CD4-positive, alpha-beta memory T cell (primary cell): ENCODE results near the gene CGB3. TPM values are rescaled to one million over a fixed set of nuclear protein-coding genes. Genes with fewer than 3 reads are reported as not detected.
A peak's percentile ranks its signal among the peaks of the same experiment; 100 is the strongest.

Experiments used
- CTCF ChIA-PET: fragments of 350-600 bp; sonication (Branson Sonifier 250); formaldehyde crosslinking; loops from one replicate; lab custom pipeline; 2021; ENCODE audit warnings: inconsistent platforms; ENCODE audit not compliant: partially characterized antibody; lab: Charles Lee
- POLR2A ChIA-PET: fragments of 350-600 bp; sonication (Branson Sonifier 250); formaldehyde crosslinking; loops from one replicate; lab custom pipeline; 2021; ENCODE audit not compliant: partially characterized antibody; lab: Charles Lee
- DNase-seq, 5 donors: peaks; one replicate each; pipeline versions ENCODE4 v3.0.0 to v3.0.0-alpha.2; 2020 to 2022; ENCODE audit warnings: mixed read lengths in 1 of 5
- H3K27ac ChIP-seq: one replicate; pipeline ENCODE4 v1.7.0; 2013; ENCODE audit warnings: low read depth, low read length
- H3K27me3 ChIP-seq: 2 replicates; pipeline ENCODE4 v1.7.0; 2013; ENCODE audit warnings: mild to moderate bottlenecking, low read length, moderate library complexity; ENCODE audit not compliant: insufficient read depth
- H3K36me3 ChIP-seq: 2 replicates; pipeline ENCODE4 v1.7.0; 2013; ENCODE audit warnings: mild to moderate bottlenecking, low read length, moderate library complexity; ENCODE audit not compliant: insufficient read depth
- H3K4me1 ChIP-seq: 2 replicates; pipeline ENCODE4 v1.7.0; 2013; ENCODE audit warnings: mild to moderate bottlenecking, low read length, moderate library complexity; ENCODE audit not compliant: insufficient read depth
- H3K4me3 ChIP-seq, 2 donors: one replicate each; pipeline ENCODE4 v1.7.0; 2013; ENCODE audit warnings: low read length in 2 of 2, mild to moderate bottlenecking in 1 of 2
- H3K9me3 ChIP-seq, 2 donors: one replicate each; pipeline ENCODE4 v1.7.0; 2013; ENCODE audit warnings: low read length in 2 of 2, control low read depth in 1 of 2; ENCODE audit not compliant: control insufficient read depth in 1 of 2
- H3K27ac Mint-ChIP-seq, 7 donors: one replicate each; pipeline ENCODE4 v1.8.0; 2020 to 2021; ENCODE audit warnings: mixed read lengths in 7 of 7, mild to moderate bottlenecking in 6 of 7, inconsistent platforms in 3 of 7, moderate library complexity in 3 of 7
- H3K27me3 Mint-ChIP-seq, 2 donors: one replicate each; pipeline ENCODE4 v1.8.0; 2020 to 2021; ENCODE audit warnings: mixed read lengths in 2 of 2
- H3K36me3 Mint-ChIP-seq, 2 donors: one replicate each; pipeline ENCODE4 v1.8.0; 2020 to 2021; ENCODE audit warnings: mixed read lengths in 2 of 2, inconsistent platforms in 1 of 2, mild to moderate bottlenecking in 1 of 2
- H3K4me1 Mint-ChIP-seq, 4 donors: one replicate each; pipeline ENCODE4 v1.8.0; 2020 to 2021; ENCODE audit warnings: mixed read lengths in 4 of 4, mild to moderate bottlenecking in 1 of 4
- H3K4me3 Mint-ChIP-seq, 8 donors: one replicate each; pipeline ENCODE4 v1.8.0; 2020 to 2021; ENCODE audit warnings: mixed read lengths in 8 of 8, mild to moderate bottlenecking in 7 of 8, moderate library complexity in 6 of 8, inconsistent platforms in 3 of 8
- H3K9me3 Mint-ChIP-seq, 8 donors: one replicate each; pipeline ENCODE4 v1.8.0; 2020 to 2021; ENCODE audit warnings: mixed read lengths in 8 of 8, mild to moderate bottlenecking in 5 of 8, inconsistent platforms in 3 of 8, moderate library complexity in 1 of 8
- intact Hi-C: fragments of 100-400 bp; cut with micrococcal nuclease; formaldehyde crosslinking; loops from one replicate; pipeline ENCODE4 v1.15.1; 2023
- polyA plus RNA-seq, 2 donors: library from polyadenylated mRNA; unstranded; fragments of 300-500 nt; fragmentation: Illumina TruSeq; gene quantifications; one replicate each; pipeline ENCODE4 v1.2.3, GENCODE V29; 2021
- total RNA-seq, 2 experiments: library from RNA; stranded (reverse); gene quantifications; one replicate each; pipeline ENCODE4 v1.2.3, GENCODE V29; 2021

The CGB3 gene
- total and polyA plus RNA-seq, 4 experiments from 2014 or later, result not detected

DNA sequence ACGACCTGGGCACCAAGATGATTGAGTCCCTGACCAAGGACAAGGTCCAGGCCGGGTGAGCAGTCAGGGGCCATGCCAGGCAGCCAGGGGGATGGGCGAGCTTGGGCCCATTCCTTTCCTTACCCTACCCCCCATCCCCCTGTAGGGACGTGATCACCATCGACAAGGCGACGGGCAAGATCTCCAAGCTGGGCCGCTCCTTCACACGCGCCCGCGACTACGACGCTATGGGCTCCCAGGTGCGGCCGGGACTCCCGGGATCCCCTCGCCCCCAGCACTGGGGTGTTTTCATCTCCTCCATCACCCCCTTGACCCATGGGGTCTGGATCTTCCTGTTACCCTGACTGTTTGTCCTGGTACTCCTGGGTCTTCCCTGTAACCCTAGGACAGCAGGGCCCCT, 14.3 kb downstream of the CGB3 start:
- Histone ChIP-seq H3K9me3 (no peaks in the 10 kb centered on the region), H3K4me1 (no peaks in the 10 kb centered on the region), H3K4me3 (no peak overlapping the region), H3K36me3 (peaks cover 24% of the 10 kb centered on the region), H3K27ac (no peak overlapping the region), H3K27me3 (no peaks in the 10 kb centered on the region)
- ChIA-PET POLR2A (interaction anchor here (0.9 kb wide), 1 partner anchor 9 kb away, joined by 3 read pairs; no protein-coding TSS in a partner anchor), CTCF (interaction anchor here (3.1 to 3.3 kb wide), 2 partner anchors 11 to 16 kb away, joined by 10 to 24 read pairs; partner anchors contain the start of genes GYS1 and RUVBL2)
- no peak overlapping the region for H3K4me3 Mint-ChIP-seq
- H3K36me3 Mint-ChIP-seq, result peaks cover 18 to 44% of the 10 kb centered on the region in 2 donors
- H3K27ac Mint-ChIP-seq, result no peak overlapping the region
- no peaks in the 10 kb centered on the region for H3K4me1 Mint-ChIP-seq
- H3K9me3 Mint-ChIP-seq, result no peaks in the 10 kb centered on the region
- no peaks in the 10 kb centered on the region for H3K27me3 Mint-ChIP-seq
- intact Hi-C loops, result no loop called here
- DNase-seq, result no peak

DNA sequence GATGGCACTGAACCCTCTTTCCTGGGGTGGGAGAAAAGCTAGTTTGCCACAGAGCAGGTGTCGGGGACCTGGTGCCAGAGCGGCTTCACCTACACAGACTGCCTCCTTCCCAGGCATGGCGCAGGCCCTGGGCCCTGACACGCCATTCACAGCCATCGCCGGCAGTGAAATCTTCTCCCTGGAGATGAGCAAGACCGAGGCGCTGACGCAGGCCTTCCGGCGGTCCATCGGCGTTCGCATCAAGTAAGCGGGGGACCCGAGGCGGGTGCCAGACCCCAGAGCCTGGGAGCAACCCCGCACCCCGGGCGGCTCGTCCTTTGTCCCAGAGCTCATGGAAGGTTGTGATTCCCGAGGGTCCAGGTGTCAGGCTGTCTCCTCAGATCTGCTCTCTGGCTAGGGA, 17.2 kb downstream of the CGB3 start:
- H3K36me3 Mint-ChIP-seq, result peaks cover 21 to 43% of the 10 kb centered on the region in 2 donors
- Histone ChIP-seq H3K27me3 (no peaks in the 10 kb centered on the region), H3K4me3 (no peak overlapping the region), H3K9me3 (no peaks in the 10 kb centered on the region), H3K36me3 (peaks cover 17% of the 10 kb centered on the region), H3K27ac (no peak overlapping the region), H3K4me1 (no peaks in the 10 kb centered on the region)
- DNase-seq, result no peak
- no peak overlapping the region for H3K27ac Mint-ChIP-seq
- intact Hi-C loops, result no loop called here
- H3K27me3 Mint-ChIP-seq, result no peaks in the 10 kb centered on the region
- H3K9me3 Mint-ChIP-seq, result no peaks in the 10 kb centered on the region
- no peak overlapping the region for H3K4me3 Mint-ChIP-seq
- H3K4me1 Mint-ChIP-seq, result no peaks in the 10 kb centered on the region
- ChIA-PET CTCF (no interaction called here), POLR2A (no interaction called here)

DNA sequence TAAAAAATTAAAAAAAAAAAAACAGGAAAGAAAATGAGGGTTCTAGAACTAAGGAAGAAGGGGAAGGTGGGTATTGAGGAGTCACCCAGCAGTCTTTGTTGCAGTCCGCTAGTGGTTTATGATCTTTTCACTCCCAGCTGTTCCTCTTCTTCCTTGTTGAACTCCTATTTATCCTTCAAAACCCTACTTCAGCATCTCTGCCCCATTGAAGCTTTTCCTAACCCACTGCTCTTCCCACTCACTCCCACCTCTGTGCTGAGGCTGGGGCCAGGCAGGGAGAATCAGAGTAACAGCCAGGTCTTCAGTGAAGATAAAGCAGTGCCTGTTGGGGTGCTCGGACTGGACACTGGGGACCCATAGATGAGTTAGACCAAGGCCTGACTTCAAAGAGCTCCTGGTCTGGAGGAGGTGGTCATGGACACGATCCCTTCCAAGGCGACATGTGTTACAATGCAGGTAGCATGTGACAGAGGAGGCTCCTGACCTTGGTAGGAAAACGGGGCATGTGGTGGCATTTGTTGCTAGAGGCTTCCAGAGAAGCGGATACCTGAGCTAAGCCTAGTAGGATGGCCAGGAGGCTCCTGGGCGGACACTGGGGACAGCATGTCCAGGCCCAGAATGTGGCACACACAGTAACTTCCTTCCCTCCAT, 19.0 kb downstream of the CGB3 start:
- Histone ChIP-seq H3K27me3 (no peaks in the 10 kb centered on the region), H3K27ac (no peak overlapping the region), H3K4me3 (no peak overlapping the region), H3K9me3 (no peaks in the 10 kb centered on the region), H3K4me1 (no peaks in the 10 kb centered on the region), H3K36me3 (peaks cover 11% of the 10 kb centered on the region)
- peaks cover 12 to 34% of the 10 kb centered on the region in 2 donors for H3K36me3 Mint-ChIP-seq
- no peak overlapping the region for H3K4me3 Mint-ChIP-seq
- H3K27me3 Mint-ChIP-seq, result no peaks in the 10 kb centered on the region
- ChIA-PET POLR2A (no interaction called here), CTCF (no interaction called here)
- no peaks in the 10 kb centered on the region for H3K9me3 Mint-ChIP-seq
- intact Hi-C loops, result no loop called here
- DNase-seq, result no peak
- H3K27ac Mint-ChIP-seq, result no peak overlapping the region
- H3K4me1 Mint-ChIP-seq, result peaks cover 0 to under 1% (median 0%) of the 10 kb centered on the region in 4 donors

DNA sequence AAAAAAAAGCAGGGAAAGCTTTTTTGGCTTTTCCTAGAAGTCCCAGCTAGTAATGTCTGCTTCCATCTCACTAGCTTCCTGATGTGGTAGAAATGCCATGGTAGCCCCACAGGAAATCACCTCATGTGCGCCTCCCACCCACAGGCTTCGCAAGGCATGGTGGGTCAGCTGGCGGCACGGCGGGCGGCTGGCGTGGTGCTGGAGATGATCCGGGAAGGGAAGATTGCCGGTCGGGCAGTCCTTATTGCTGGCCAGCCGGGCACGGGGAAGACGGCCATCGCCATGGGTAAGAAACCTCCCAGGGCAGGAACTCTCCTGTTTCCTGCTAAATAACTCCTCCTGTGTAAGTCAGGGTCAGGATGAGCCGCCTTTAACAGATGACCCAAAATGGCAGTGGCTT, 20.0 kb downstream of the CGB3 start:
- ChIA-PET CTCF (interaction anchor here (0.9 to 1.2 kb wide), 2 partner anchors 11 to 14 kb away, joined by 4 to 5 read pairs; partner anchors contain the start of genes GYS1 and RUVBL2), POLR2A (interaction anchor here (0.7 kb wide), 1 partner anchor 10 kb away, joined by 4 read pairs; no protein-coding TSS in a partner anchor)
- no peaks in the 10 kb centered on the region for H3K27me3 Mint-ChIP-seq
- H3K9me3 Mint-ChIP-seq, result no peaks in the 10 kb centered on the region
- no peaks in the 10 kb centered on the region for H3K27me3 ChIP-seq
- H3K27ac ChIP-seq, result no peak overlapping the region
- H3K4me3 Mint-ChIP-seq, result no peak overlapping the region
- intact Hi-C loops, result no loop called here
- no peaks in the 10 kb centered on the region for H3K4me1 ChIP-seq
- no peak overlapping the region for H3K27ac Mint-ChIP-seq
- H3K9me3 ChIP-seq, result no peaks in the 10 kb centered on the region
- H3K4me3 ChIP-seq, result no peak overlapping the region
- peaks cover 3 to 8% (median 7%) of the 10 kb centered on the region in 4 donors for H3K4me1 Mint-ChIP-seq
- peaks cover 11% of the 10 kb centered on the region for H3K36me3 ChIP-seq
- H3K36me3 Mint-ChIP-seq, result peaks cover 10 to 33% of the 10 kb centered on the region in 2 donors
- DNase-seq, result no peak

DNA sequence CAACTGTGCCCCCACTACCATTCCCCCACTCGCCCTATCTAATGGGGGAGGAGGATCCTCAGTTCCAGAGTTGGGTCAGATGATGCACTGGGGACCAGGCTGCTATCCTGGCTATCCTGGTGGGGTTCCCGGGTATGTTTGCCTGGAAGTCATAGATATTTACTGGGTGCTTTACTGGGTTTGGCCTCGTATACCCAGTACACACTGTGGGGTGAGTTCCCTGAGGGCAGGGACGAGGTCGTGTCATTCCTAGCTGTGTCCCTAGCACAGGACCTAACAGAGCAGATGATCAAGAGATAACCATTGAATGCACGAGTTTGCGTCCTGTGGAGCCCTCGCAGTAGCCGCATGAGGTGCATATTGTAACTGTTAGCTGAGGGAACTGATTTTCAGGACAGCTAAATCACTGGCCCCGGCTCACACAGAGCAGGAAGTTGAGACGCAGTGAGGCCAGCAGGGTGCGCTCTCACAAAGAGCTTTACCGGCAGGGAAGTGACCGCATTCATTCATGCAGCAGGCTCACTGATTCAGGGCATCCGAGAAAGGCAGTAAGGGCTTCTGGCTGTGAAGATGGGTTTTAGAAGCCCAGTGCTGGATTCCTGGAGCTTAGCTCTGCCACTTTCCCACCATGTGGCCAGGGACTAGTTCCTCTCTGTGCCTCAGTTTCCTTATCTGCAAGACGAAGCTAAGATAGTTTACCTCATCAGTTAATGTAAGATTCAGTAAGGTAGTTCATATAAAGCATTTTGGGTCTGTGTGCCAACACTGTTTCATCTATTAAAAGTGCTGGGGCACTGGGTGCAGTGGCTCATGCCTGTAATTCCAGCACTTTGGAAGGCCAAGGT, 24.4 kb downstream of the CGB3 start:
- H3K36me3 Mint-ChIP-seq, result peaks cover 7 to 16% of the 10 kb centered on the region in 2 donors
- CTCF ChIA-PET, result interaction anchor here (0.8 to 3.6 kb wide), 20 partner anchors 8 to 204 kb away, joined by 3 to 24 read pairs (median 4); no protein-coding TSS in a partner anchor
- POLR2A ChIA-PET, result interaction anchor here (0.7 to 1.4 kb wide), 4 partner anchors 12 to 98 kb away, joined by 3 to 8 read pairs (median 4); no protein-coding TSS in a partner anchor
- Histone ChIP-seq H3K27me3 (no peaks in the 10 kb centered on the region), H3K9me3 (no peaks in the 10 kb centered on the region), H3K36me3 (no peaks in the 10 kb centered on the region), H3K4me1 (peaks cover 3% of the 10 kb centered on the region), H3K4me3 (no peak overlapping the region), H3K27ac (no peak overlapping the region)
- intact Hi-C loops, result loop anchor here (2.0 to 10.0 kb wide), 2 partner anchors 55 to 199 kb away; partner anchors contain the start of gene CGB7
- H3K9me3 Mint-ChIP-seq, result no peaks in the 10 kb centered on the region
- H3K27me3 Mint-ChIP-seq, result no peaks in the 10 kb centered on the region
- peak overlapping the region in 1 of 8 donors; percentile 8 for H3K4me3 Mint-ChIP-seq
- DNase-seq, result peak; percentile 64 to 76 (median 69)
- peaks cover 7 to 24% (median 15%) of the 10 kb centered on the region in 4 donors for H3K4me1 Mint-ChIP-seq
- H3K27ac Mint-ChIP-seq, result peak overlapping the region in 1 of 7 donors; percentile 46

DNA sequence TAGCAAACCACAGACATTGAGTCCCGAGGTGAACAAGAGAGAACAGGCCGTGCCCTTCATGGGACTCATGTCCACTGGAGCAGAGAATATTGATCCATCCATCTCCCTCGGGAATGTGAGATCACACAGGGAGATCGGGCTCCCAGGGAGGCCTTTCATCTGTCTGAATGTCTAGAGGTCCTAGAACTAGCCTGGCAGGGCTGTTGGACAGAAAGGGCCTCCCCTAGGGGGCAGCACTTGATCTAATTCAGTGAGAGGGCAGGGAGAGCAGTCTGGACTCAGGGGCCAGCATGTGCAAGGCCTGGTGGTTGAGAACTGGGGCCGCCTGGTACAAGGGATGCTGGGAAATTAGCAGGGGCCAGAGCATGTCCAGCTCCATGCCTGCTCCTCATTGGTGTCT, 26.2 kb downstream of the CGB3 start:
- H3K36me3 ChIP-seq, result no peaks in the 10 kb centered on the region
- peak in 2 of 5 donors; percentile 22 to 43 for DNase-seq
- H3K4me3 ChIP-seq, result no peak overlapping the region
- CTCF ChIA-PET, result interaction anchor here (0.6 to 3.3 kb wide), 14 partner anchors 11 to 201 kb away, joined by 3 to 24 read pairs (median 4); no protein-coding TSS in a partner anchor
- H3K27me3 Mint-ChIP-seq, result no peaks in the 10 kb centered on the region
- no peaks in the 10 kb centered on the region for H3K9me3 ChIP-seq
- no peaks in the 10 kb centered on the region for H3K9me3 Mint-ChIP-seq
- no peak overlapping the region for H3K4me3 Mint-ChIP-seq
- H3K27ac ChIP-seq, result no peak overlapping the region
- peaks cover 0 to 14% of the 10 kb centered on the region in 2 donors for H3K36me3 Mint-ChIP-seq
- H3K27ac Mint-ChIP-seq, result peak overlapping the region in 3 of 7 donors; percentile 2 to 57 (median 13)
- intact Hi-C loops, result loop anchor here (2.0 to 10.0 kb wide), 2 partner anchors 57 to 201 kb away; partner anchors contain the start of gene CGB7
- peaks cover 14 to 40% (median 23%) of the 10 kb centered on the region in 4 donors for H3K4me1 Mint-ChIP-seq
- POLR2A ChIA-PET, result interaction anchor here (1.7 kb wide), 1 partner anchor 20 kb away, joined by 7 read pairs; no protein-coding TSS in a partner anchor
- no peaks in the 10 kb centered on the region for H3K27me3 ChIP-seq
- H3K4me1 ChIP-seq, result peaks cover 12% of the 10 kb centered on the region
